ENCODE measurements around the gene PELI1. TPM values are rescaled to one million over a fixed set of nuclear protein-coding genes. Genes with fewer than 3 reads are reported as not detected.

Gene PELI1
- total RNA-seq, 2 experiments from 2014 or later, result 35.8 to 39.1 TPM

- Mint-ChIP-seq H3K36me3 (peaks cover 3% of the 10 kb centered on the region), H3K4me1 (peaks cover 36% of the 10 kb centered on the region), H3K27ac (no peak overlapping the region), H3K27me3 (no peaks in the 10 kb centered on the region), H3K4me3 (no peak overlapping the region), H3K9me3 (peaks cover 5% of the 10 kb centered on the region)
- no peak for DNase-seq
Measured at GRCh38 chr2:64062840-64063239, 81.4 kb downstream of the PELI1 start.

- H3K9me3 Mint-ChIP-seq, result no peaks in the 10 kb centered on the region
- no peak overlapping the region for H3K27ac Mint-ChIP-seq
- peaks cover 28% of the 10 kb centered on the region for H3K4me1 Mint-ChIP-seq
- H3K27me3 Mint-ChIP-seq, result no peaks in the 10 kb centered on the region
- no peak overlapping the region for H3K4me3 Mint-ChIP-seq
- no peak for DNase-seq
- no peaks in the 10 kb centered on the region for H3K36me3 Mint-ChIP-seq
Measured at GRCh38 chr2:64059270-64059669, 85.0 kb downstream of the PELI1 start.

DNA sequence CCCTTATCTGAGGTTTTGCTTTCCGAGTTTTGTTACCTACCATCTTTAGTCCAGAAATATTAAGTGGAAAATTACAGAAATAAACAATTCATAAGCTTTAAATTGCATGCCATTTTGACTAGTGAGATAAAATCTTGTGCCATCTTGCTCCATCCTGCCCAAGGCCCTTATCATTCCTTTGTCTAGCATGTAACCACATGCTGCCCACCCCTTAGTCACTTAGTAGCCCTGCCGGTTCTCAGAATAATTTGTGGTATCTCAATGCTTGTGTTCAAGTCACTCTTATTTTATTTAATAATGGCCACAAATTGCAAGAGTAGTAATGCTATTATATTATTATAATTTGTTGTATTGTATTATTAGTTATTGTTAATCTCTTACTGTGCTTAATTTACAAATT, 88.2 kb downstream of the PELI1 start:
- no peaks in the 10 kb centered on the region for H3K36me3 Mint-ChIP-seq
- no peaks in the 10 kb centered on the region for H3K9me3 Mint-ChIP-seq
- H3K27ac Mint-ChIP-seq, result no peak overlapping the region
- DNase-seq, result no peak
- peaks cover 33% of the 10 kb centered on the region for H3K4me1 Mint-ChIP-seq
- no peak overlapping the region for H3K4me3 Mint-ChIP-seq
- H3K27me3 Mint-ChIP-seq, result no peaks in the 10 kb centered on the region

DNA sequence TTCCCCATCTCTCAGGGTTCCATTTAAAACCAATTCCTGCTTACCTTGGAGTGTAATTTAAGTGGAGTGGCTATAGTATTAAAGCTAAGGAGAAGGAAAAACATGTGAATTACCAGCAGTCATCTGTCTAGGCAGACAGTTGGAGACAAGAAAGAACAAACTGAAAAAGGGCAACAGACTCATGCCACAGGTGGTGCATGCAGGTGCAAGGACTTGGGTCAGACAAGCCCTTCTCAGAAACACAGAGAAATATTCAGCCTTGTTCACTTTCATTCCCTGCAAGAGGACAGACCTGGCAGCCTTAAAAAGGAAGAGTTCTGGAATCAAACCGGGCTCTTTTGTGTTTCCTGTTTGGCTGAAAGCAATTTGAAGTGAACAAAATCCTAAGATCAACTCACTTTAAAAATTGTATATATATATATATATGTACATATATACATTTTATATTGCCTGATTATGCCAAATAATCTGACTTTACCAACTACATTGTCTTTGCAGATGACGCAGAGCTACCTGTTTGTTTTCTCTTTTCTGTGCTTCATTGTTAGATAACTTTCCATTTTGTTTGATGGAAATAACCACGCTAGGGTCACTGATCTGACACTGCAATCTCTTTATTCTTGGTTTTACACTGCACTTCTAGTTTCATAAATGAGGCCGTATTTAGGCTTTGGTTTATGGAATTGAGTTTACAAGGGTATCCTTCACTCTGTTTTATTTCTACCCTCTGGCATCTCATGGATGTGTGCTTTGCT, 89.9 kb downstream of the PELI1 start:
- Mint-ChIP-seq H3K27me3 (no peaks in the 10 kb centered on the region), H3K4me1 (peaks cover 40% of the 10 kb centered on the region), H3K36me3 (no peaks in the 10 kb centered on the region), H3K4me3 (no peak overlapping the region), H3K9me3 (no peaks in the 10 kb centered on the region), H3K27ac (no peak overlapping the region)
- no peak for DNase-seq

- Mint-ChIP-seq H3K36me3 (no peaks in the 10 kb centered on the region), H3K27ac (no peak overlapping the region), H3K9me3 (no peaks in the 10 kb centered on the region), H3K4me3 (no peak overlapping the region), H3K4me1 (peaks cover 40% of the 10 kb centered on the region), H3K27me3 (no peaks in the 10 kb centered on the region)
- no peak for DNase-seq
Measured at GRCh38 chr2:64052463-64053241, 91.6 kb downstream of the PELI1 start.

- Mint-ChIP-seq H3K4me1 (peaks cover 35% of the 10 kb centered on the region), H3K27ac (peak overlapping the region; percentile 49), H3K27me3 (no peaks in the 10 kb centered on the region), H3K4me3 (no peak overlapping the region), H3K36me3 (no peaks in the 10 kb centered on the region), H3K9me3 (no peaks in the 10 kb centered on the region)
- peak; percentile 57 for DNase-seq
Measured at GRCh38 chr2:64049633-64050220, 94.5 kb downstream of the PELI1 start.

- Mint-ChIP-seq H3K27me3 (no peaks in the 10 kb centered on the region), H3K4me3 (no peak overlapping the region), H3K9me3 (no peaks in the 10 kb centered on the region), H3K27ac (no peak overlapping the region), H3K36me3 (no peaks in the 10 kb centered on the region), H3K4me1 (peaks cover 7% of the 10 kb centered on the region)
- DNase-seq, result no peak
Measured at GRCh38 chr2:64045938-64046337, 98.3 kb downstream of the PELI1 start.

Other genes starting within 250 kb of the PELI1 start
- gene VPS54, start 125.0 kb downstream of the PELI1 start, total RNA-seq, result 10 to 100 TPM in 1 of 2 experiments, 1 to 10 TPM in 1; 9.2 to 10.1 TPM

All from activated naive CD8-positive, alpha-beta T cell treated with anti-CD3 and anti-CD28 coated beads for 36 hours (primary cell).